DND-41 (cell line): ENCODE data around the gene KSR1.

Experiments used
- CTCF ChIP-seq: IDR thresholded peaks from 2 replicates; pipeline ENCODE4 v1.5.1; 2012; ENCODE audit warnings: borderline replicate concordance, low read length, moderate library complexity, mild to moderate bottlenecking; ENCODE audit not compliant: poor library complexity, severe bottlenecking; ENCODE audit errors: extremely low read depth
- EZH2 ChIP-seq: IDR thresholded peaks from 3 replicates; pipeline ENCODE4 v1.6.1; 2012; ENCODE audit warnings: borderline replicate concordance, low read depth, mild to moderate bottlenecking, moderate library complexity, low read length, inconsistent platforms; ENCODE audit not compliant: severe bottlenecking

- TF ChIP-seq CTCF (no peak), EZH2 (no peak)
Measured at GRCh38 chr17:27659683-27660082, 203.4 kb downstream of the KSR1 start.
